HCT116 (cell line): ENCODE data around the gene SLC2A13. TPM values are rescaled to one million over a fixed set of nuclear protein-coding genes. Genes with fewer than 3 reads are reported as not detected.
"Not testable (repeated sequence)": the region's sequence is repeated elsewhere in the genome, so short reads cannot be mapped to it uniquely, and the experiment has no call there.

Experiments
- ATAC-seq: fragments of 200-7000 bp; cut with Tn5 transposase; 2 replicates; pipeline ENCODE4 v1.9.1; 2020; ENCODE audit warnings: mild to moderate bottlenecking, moderate library complexity
- BruUV-seq: library from RNA; stranded (reverse); fragments of 400-500 nt; replicated peaks from 2 replicates; lab custom pipeline; 2021; lab: Mats Ljungman, UMichigan
- CTCF ChIA-PET: fragments of 300-600 bp; sonication (Branson Sonifier 250); formaldehyde crosslinking; loops from one replicate; lab custom pipeline; 2021; ENCODE audit warnings: antibody characterized with exemption; lab: Charles Lee
- POLR2A ChIA-PET: fragments of 300-600, 350-600 bp; sonication (Branson Sonifier 250); formaldehyde crosslinking; loops from one replicate; lab custom pipeline; 2021; ENCODE audit warnings: antibody characterized with exemption; lab: Charles Lee
- RAD21 ChIA-PET, 2 experiments: fragments of 300-600 bp; sonication (Branson Sonifier 250); formaldehyde crosslinking; loops; one replicate each; lab custom pipeline; 2023; ENCODE audit warnings: low total read pairs in 2 of 2; ENCODE audit not compliant: uncharacterized antibody in 2 of 2, unreplicated experiment in 2 of 2, low non-redundant PET in 1 of 2; lab: Charles Lee
- DNase-seq: peaks from one replicate; pipeline ENCODE4 v3.0.0-alpha.2; 2010; ENCODE audit warnings: low read depth, low spot score
- H2AFZ ChIP-seq: fragments of 200-600 bp; shearing (Covaris generic), sonication (generic); 2 replicates; pipeline ENCODE4 v1.6.1; 2017; ENCODE audit warnings: low read depth, mixed run types, mixed read lengths, antibody characterized with exemption, low read length; ENCODE audit not compliant: poor library complexity, severe bottlenecking
- H3K27ac ChIP-seq: 2 replicates; pipeline ENCODE4 v1.5.1; 2012; ENCODE audit warnings: low read depth, low read length
- H3K27me3 ChIP-seq: fragments of 200-600 bp; sonication (generic); 2 replicates; pipeline ENCODE4 v1.6.1; 2016; ENCODE audit warnings: mixed run types, low read length, mixed read lengths; ENCODE audit not compliant: insufficient read depth
- H3K36me3 ChIP-seq, 2 experiments: fragments of 200-500 bp in 1 of 2; fragments of 200-600 bp in 1 of 2; sonication (Bioruptor generic) in 1 of 2; sonication (generic) in 1 of 2; 2 replicates each; pipeline versions ENCODE4 v1.5.1 to v1.6.1; 2014 to 2016; ENCODE audit warnings: low read length in 2 of 2, inconsistent platforms in 1 of 2, mixed read lengths in 1 of 2, mixed run types in 1 of 2; ENCODE audit not compliant: insufficient read depth in 2 of 2, control insufficient read depth in 1 of 2
- H3K4me1 ChIP-seq, 2 experiments: fragments of 200-600 bp in 1 of 2; sonication (generic) in 1 of 2; 2 replicates each; pipeline versions ENCODE4 v1.5.1 to v1.6.1; 2012 to 2017; ENCODE audit warnings: low read length in 2 of 2, inconsistent platforms in 1 of 2, mild to moderate bottlenecking in 1 of 2, mixed read lengths in 1 of 2, mixed run types in 1 of 2, moderate library complexity in 1 of 2; ENCODE audit not compliant: insufficient read depth in 2 of 2, control insufficient read depth in 1 of 2
- H3K4me2 ChIP-seq: fragments of 200-600 bp; sonication (generic); 2 replicates; pipeline ENCODE4 v1.6.1; 2017; ENCODE audit warnings: mixed run types, low read length, mixed read lengths
- H3K4me3 ChIP-seq, 2 experiments: fragments of 200-600 bp in 1 of 2; sonication (generic) in 1 of 2; replicated peaks in 1 of 2; 2 replicates each; pipeline ENCODE4 v1.5.1; 2011 to 2016; ENCODE audit warnings: low read length in 2 of 2, control low read depth in 1 of 2, low read depth in 1 of 2, mild to moderate bottlenecking in 1 of 2, mixed read lengths in 1 of 2, mixed run types in 1 of 2
- H3K79me2 ChIP-seq: fragments of 200-600 bp; sonication (generic); 2 replicates; pipeline ENCODE4 v1.6.1; 2017; ENCODE audit warnings: mild to moderate bottlenecking, mixed run types, low read length, moderate library complexity, mixed read lengths; ENCODE audit not compliant: insufficient read depth
- H3K9ac ChIP-seq: fragments of 200-600 bp; sonication (generic); 2 replicates; pipeline ENCODE4 v1.6.1; 2016; ENCODE audit warnings: low read length, mixed read lengths
- H3K9me2 ChIP-seq: fragments of 200-600 bp; sonication (generic), shearing (Covaris generic); 2 replicates; pipeline ENCODE4 v1.6.1; 2017; ENCODE audit warnings: mixed run types, mild to moderate bottlenecking, moderate library complexity; ENCODE audit not compliant: insufficient read depth
- H3K9me3 ChIP-seq, 2 experiments: fragments of 200-500 bp in 1 of 2; fragments of 200-600 bp in 1 of 2; sonication (Bioruptor generic) in 1 of 2; sonication (generic) in 1 of 2; 2 replicates each; pipeline ENCODE4 v1.6.1; 2014 to 2017; ENCODE audit warnings: low read length in 2 of 2, mixed read lengths in 2 of 2, inconsistent platforms in 1 of 2, low read depth in 1 of 2, mild to moderate bottlenecking in 1 of 2, mixed run types in 1 of 2, moderate library complexity in 1 of 2; ENCODE audit not compliant: control insufficient read depth in 1 of 2, insufficient read depth in 1 of 2
- H4K20me1 ChIP-seq: fragments of 200-600 bp; sonication (generic), shearing (Covaris generic); 2 replicates; pipeline ENCODE4 v1.6.1; 2017; ENCODE audit warnings: mixed run types, mild to moderate bottlenecking, moderate library complexity; ENCODE audit not compliant: insufficient read depth
- CBX3 ChIP-seq: IDR thresholded peaks from 2 replicates; pipeline ENCODE4 v1.6.1; 2012; ENCODE audit warnings: low read depth
- CEBPB ChIP-seq: IDR thresholded peaks from 2 replicates; pipeline ENCODE4 v1.6.1; 2012; ENCODE audit warnings: low read depth
- EGR1 ChIP-seq: IDR thresholded peaks from 2 replicates; pipeline ENCODE4 v1.6.1; 2012; ENCODE audit warnings: low read depth
- EZH2 ChIP-seq: fragments of 200-600 bp; sonication (generic); IDR thresholded peaks from 2 replicates; pipeline ENCODE4 v1.6.1; 2017; ENCODE audit warnings: antibody characterized with exemption, mixed run types
- EZH2phosphoT487 ChIP-seq: fragments of 200-600 bp; IDR thresholded peaks from 2 replicates; pipeline ENCODE4 v1.6.1; 2018; ENCODE audit warnings: antibody characterized with exemption, borderline replicate concordance
- FOSL1 ChIP-seq: IDR thresholded peaks from 2 replicates; pipeline ENCODE4 v1.6.1; 2012; ENCODE audit warnings: low read depth
- JUND ChIP-seq: IDR thresholded peaks from 2 replicates; pipeline ENCODE4 v1.6.1; 2012
- POLR2A ChIP-seq: IDR thresholded peaks from 2 replicates; pipeline ENCODE4 v1.7.0; 2011; ENCODE audit warnings: borderline replicate concordance; ENCODE audit not compliant: insufficient read depth, insufficient read length; ENCODE audit errors: extremely low read depth
- POLR2AphosphoS5 ChIP-seq: IDR thresholded peaks from 2 replicates; pipeline ENCODE4 v1.6.1; 2011; ENCODE audit warnings: mild to moderate bottlenecking, low read depth, low read length, moderate library complexity
- RAD21 ChIP-seq: IDR thresholded peaks from 2 replicates; pipeline ENCODE4 v1.6.1; 2012; ENCODE audit warnings: low read depth, mild to moderate bottlenecking
- SIN3A ChIP-seq: IDR thresholded peaks from 2 replicates; pipeline ENCODE4 v1.6.1; 2012; ENCODE audit warnings: low read depth
- SRF ChIP-seq: IDR thresholded peaks from 2 replicates; pipeline ENCODE4 v1.6.1; 2012; ENCODE audit warnings: low read depth
- TCF7L2 ChIP-seq: IDR thresholded peaks from 2 replicates; pipeline ENCODE4 v1.7.0; 2011; ENCODE audit warnings: borderline replicate concordance, inconsistent platforms; ENCODE audit not compliant: insufficient read depth, insufficient read length; ENCODE audit errors: extremely low read depth
- YY1 ChIP-seq: IDR thresholded peaks from 2 replicates; pipeline ENCODE4 v1.6.1; 2011; ENCODE audit warnings: low read length, low read depth, moderate library complexity, mild to moderate bottlenecking; ENCODE audit not compliant: insufficient replicate concordance; ENCODE audit errors: extremely low read depth
- ZFX ChIP-seq: fragments of 450-650 bp; IDR thresholded peaks from 2 replicates; pipeline ENCODE4 v1.6.1; 2017
- ZNF274 ChIP-seq: fragments of 200-500 bp; sonication (Bioruptor generic); IDR thresholded peaks from 2 replicates; pipeline ENCODE4 v1.6.1; 2014; ENCODE audit warnings: mild to moderate bottlenecking, low read depth, low read length, inconsistent platforms
- intact Hi-C: fragments of 100-400 bp; cut with micrococcal nuclease; formaldehyde crosslinking; loops from 2 replicates; pipeline ENCODE4 v1.10.0; 2022
- total RNA-seq: library from RNA; stranded (reverse); gene quantifications from one replicate; pipeline ENCODE4 v1.2.1, GENCODE V29; 2021; ENCODE audit not compliant: unreplicated experiment
- TF ChIP-seq, protein P1 (sequence below): IDR thresholded peaks from 2 replicates; pipeline ENCODE4 v1.6.1; 2012
- TF ChIP-seq, protein P2 (sequence below): IDR thresholded peaks from 2 replicates; pipeline ENCODE4 v1.6.1; 2011; ENCODE audit warnings: mild to moderate bottlenecking, low read length, moderate library complexity; ENCODE audit not compliant: insufficient replicate concordance; ENCODE audit errors: extremely low read depth
- TF ChIP-seq, protein P3 (sequence below): IDR thresholded peaks from 2 replicates; pipeline ENCODE4 v1.6.1; 2012

The SLC2A13 gene
- total RNA-seq, 1 experiment from 2014 or later = 6.8 TPM

DNA sequence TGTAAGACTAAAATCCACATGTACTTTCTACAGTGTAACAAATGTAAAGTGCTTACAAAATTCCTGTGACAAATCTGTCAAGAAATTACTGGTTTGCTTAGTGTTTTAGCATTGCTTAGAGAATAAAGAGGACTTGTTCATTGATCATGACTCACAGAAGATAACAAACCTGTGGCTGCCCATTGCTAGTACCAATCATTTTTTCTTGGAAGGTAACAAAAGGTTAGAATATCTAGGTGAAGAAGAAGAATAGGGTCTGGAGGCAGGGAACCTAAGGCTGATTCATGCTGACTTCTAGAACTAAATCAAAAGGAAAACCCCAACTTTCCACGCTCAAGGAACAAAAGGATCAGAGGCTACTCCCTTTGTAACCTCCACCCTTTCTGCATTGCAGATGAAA, 253.5 kb downstream of the SLC2A13 start:
- ATAC-seq (no peak), DNase-seq (no peak)
- H3K79me2 ChIP-seq = no peaks in the 10 kb centered on the region
- H3K9ac ChIP-seq = no peak overlapping the region
- H3K4me2 ChIP-seq = no peak overlapping the region
- H4K20me1 ChIP-seq = no peaks in the 10 kb centered on the region
- H3K36me3 ChIP-seq = no peaks in the 10 kb centered on the region
- no peak overlapping the region for H2AFZ ChIP-seq
- no peaks in the 10 kb centered on the region for H3K9me2 ChIP-seq
- POLR2A ChIA-PET = no interaction called here
- no peaks in the 10 kb centered on the region for H3K4me1 ChIP-seq
- CTCF ChIA-PET = no interaction called here
- no peaks in the 10 kb centered on the region for H3K27me3 ChIP-seq
- RAD21 ChIA-PET = no interaction called here
- intact Hi-C loops = no loop called here
- no TSS peak for BruUV-seq
- H3K9me3 ChIP-seq = no peaks in the 10 kb centered on the region
- no peak for TF ChIP-seq YY1
- TF ChIP-seq, protein P1, sequence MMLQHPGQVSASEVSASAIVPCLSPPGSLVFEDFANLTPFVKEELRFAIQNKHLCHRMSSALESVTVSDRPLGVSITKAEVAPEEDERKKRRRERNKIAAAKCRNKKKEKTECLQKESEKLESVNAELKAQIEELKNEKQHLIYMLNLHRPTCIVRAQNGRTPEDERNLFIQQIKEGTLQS = no peak
- TF ChIP-seq SIN3A = no peak
- no peak for TF ChIP-seq TCF7L2
- no peak for TF ChIP-seq POLR2A
- TF ChIP-seq POLR2AphosphoS5 = no peak
- TF ChIP-seq EZH2phosphoT487 = no peak
- no peak for TF ChIP-seq CEBPB
- no peak for TF ChIP-seq CBX3
- no peak for TF ChIP-seq RAD21
- no peak for TF ChIP-seq ZFX
- TF ChIP-seq, protein P2, sequence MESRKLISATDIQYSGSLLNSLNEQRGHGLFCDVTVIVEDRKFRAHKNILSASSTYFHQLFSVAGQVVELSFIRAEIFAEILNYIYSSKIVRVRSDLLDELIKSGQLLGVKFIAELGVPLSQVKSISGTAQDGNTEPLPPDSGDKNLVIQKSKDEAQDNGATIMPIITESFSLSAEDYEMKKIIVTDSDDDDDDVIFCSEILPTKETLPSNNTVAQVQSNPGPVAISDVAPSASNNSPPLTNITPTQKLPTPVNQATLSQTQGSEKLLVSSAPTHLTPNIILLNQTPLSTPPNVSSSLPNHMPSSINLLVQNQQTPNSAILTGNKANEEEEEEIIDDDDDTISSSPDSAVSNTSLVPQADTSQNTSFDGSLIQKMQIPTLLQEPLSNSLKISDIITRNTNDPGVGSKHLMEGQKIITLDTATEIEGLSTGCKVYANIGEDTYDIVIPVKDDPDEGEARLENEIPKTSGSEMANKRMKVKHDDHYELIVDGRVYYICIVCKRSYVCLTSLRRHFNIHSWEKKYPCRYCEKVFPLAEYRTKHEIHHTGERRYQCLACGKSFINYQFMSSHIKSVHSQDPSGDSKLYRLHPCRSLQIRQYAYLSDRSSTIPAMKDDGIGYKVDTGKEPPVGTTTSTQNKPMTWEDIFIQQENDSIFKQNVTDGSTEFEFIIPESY = no peak
- TF ChIP-seq ZNF274 = no peak
- no peak for TF ChIP-seq SRF
- TF ChIP-seq EZH2 = no peak
- TF ChIP-seq EGR1 = no peak
- TF ChIP-seq FOSL1 = no peak
- TF ChIP-seq, protein P3, sequence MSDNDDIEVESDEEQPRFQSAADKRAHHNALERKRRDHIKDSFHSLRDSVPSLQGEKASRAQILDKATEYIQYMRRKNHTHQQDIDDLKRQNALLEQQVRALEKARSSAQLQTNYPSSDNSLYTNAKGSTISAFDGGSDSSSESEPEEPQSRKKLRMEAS = no peak
- no peak for TF ChIP-seq JUND
- TF ChIP-seq, all 23 proteins: peak for 0
- H3K4me3 ChIP-seq = no peak overlapping the region
- H3K27ac ChIP-seq = no peak overlapping the region

DNA sequence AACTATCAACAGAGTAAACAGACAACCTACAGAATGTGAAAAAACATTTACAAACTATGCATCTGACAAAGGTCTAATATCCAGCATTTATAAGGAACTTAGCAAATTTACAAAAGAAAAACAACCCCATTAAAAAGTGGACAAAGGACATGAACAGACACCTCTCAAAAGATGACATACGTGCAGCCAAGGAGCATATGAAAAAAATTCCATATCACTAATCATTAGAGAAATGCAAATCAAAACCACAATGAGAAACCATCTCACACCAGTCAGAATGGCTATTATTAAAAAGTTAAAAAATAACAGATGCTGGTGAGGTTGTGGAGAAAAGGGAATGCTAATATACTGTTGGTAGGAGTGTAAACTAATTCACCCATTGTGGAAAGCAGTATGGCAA, 257.7 kb downstream of the SLC2A13 start:
- H4K20me1 ChIP-seq, POLR2A ChIA-PET, DNase-seq, H3K9me2 ChIP-seq, H2AFZ ChIP-seq, H3K79me2 ChIP-seq, H3K4me3 ChIP-seq, H3K27ac ChIP-seq, H3K36me3 ChIP-seq, intact Hi-C loops, ATAC-seq, H3K4me1 ChIP-seq, BruUV-seq, CTCF ChIA-PET, H3K9me3 ChIP-seq, H3K9ac ChIP-seq, H3K27me3 ChIP-seq, H3K4me2 ChIP-seq, RAD21 ChIA-PET: not testable (repeated sequence)
